GM19099 (cell line): ENCODE measurements around the gene TNS1.

Experiments
- POLR2A ChIP-seq: IDR thresholded peaks from 3 replicates; pipeline ENCODE4 v1.6.1; 2011; ENCODE audit warnings: low read depth; ENCODE audit not compliant: insufficient read length; ENCODE audit errors: extremely low read depth

TNS1 gene

DNA sequence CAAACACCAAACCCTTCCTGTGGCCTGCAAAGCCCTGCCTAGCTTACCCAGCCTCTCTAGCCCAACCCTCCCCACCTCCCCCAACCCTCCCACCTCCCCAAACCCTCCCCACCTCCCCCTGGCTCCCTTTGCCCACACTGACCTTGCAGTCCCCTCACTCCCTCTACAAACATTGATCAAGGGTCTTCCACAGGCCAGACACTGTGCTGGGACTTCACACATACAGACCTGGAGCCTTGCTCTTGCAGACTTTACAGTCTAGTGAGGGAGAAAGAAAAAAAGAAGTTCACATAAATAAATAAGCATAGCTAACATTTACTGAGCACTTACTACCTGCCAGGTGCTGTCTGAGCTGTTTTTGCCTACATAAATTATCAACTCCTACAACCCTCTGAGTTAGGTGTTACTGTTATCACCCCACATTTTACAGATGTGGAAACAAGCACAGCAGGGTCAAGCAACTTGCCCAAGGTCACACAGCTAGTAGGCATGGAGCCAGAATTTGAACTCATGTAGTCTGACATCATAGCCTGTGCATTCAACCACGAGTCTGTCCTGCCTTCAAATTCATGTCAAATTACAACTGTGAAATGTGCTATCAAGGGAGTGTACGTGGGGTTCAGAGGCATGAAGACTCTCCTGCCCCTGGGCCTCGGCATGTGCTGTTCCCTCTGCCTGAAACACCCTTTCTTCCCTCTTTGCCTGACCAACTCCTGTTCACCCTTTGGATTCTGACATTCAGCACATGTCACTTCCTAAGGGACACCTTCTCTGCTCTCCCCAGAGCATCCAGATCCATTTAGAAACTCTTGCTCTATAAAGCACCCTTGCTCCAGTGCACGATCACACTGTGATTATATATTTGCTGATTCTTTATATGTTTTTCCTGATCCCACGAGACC lies 209.9 kb downstream of the TNS1 start:
- no peak for TF ChIP-seq POLR2A

DNA sequence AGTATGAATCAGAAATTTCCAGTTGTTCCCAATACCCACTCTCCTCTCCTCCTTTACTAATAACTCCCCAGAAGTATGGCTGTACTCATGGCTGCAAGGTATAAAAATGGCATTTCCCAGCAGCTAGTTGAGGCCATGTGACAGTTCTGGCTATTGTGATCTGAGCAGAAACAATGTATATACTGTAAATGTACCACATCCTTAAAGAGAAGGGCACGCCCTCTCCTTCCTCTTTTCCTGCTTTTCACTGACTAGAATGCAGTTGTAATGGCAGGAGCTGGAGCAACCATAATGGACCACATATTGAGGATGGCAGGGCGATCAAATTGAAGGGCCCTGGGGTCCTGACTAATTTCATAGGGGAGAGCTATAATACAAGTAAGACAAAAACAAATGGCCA lies 211.2 kb downstream of the TNS1 start:
- TF ChIP-seq POLR2A = no peak

DNA sequence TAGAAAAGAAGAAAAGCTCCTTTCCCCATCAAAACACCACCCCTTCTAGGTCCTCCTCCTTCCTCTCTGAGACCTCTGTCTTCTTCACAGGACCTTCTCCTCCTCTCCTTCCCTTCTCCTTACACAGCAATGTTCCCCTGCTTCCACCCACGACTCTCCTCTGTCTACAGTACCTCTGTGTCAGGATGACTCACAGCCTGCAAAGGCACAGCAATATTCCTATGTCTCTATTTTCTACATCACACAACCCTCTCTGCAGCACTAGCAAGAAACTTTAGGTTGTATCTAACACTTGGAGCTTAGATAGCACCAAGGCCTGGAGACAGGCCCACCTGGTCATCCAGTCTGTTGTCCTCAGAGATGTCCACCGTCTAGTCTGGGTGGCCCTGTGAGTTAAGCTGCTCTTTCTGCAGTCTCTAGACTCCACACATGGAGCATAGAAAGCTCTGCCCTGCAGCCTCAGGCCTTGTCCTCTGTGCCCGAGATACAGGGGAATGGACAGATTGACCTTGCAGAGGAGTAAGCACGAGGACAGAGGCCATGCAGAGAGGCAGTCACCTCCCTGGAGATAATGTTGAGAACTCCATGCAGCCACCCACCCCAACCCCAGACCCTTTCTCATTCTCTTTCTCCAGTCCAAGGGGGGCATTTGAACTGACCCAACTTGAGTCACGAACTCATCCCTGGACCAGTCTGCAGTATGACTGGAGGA lies 212.0 kb downstream of the TNS1 start:
- TF ChIP-seq POLR2A = no peak

DNA sequence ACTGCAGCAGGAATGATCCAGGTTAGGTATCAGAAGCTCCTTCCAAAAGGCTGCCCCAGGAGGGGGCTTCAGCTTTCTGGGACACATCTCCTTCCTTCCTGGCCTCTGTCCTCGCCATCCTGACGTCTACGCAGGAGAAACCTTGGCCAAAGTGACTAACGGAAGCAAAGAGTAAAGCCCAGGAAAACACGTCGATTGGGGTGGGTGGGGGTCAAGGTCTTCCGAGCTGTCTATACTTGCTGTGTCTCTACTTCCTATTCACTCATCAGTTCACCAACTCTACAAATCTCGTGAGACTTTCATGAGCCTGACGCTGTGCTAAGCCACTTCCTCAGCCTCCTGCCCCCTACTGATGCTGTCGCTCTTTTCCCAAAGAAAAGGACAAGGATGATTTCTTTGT lies 212.6 kb downstream of the TNS1 start:
- no peak for TF ChIP-seq POLR2A

DNA sequence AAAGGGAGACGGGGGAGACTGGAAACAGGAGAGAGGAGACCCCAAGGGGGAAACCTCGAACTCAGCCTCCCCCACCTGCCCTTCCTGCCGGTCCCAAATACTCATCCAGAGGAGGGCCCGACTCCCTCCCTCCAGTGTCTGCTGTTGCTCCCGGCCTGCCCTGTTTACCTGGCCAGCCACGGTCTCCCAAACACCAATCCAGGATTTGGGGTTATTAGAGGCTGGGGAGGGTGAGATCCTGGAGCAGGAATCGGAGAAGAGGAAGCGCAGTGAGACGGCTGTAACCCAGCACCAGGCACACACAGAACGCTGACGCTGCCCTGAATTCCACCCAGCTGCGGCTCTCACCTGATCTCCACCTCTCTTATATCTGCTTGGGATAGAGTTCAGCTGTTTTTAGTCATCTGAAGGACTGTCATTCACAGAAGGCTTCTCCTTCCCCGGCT lies 213.0 kb downstream of the TNS1 start:
- no peak for TF ChIP-seq POLR2A

DNA sequence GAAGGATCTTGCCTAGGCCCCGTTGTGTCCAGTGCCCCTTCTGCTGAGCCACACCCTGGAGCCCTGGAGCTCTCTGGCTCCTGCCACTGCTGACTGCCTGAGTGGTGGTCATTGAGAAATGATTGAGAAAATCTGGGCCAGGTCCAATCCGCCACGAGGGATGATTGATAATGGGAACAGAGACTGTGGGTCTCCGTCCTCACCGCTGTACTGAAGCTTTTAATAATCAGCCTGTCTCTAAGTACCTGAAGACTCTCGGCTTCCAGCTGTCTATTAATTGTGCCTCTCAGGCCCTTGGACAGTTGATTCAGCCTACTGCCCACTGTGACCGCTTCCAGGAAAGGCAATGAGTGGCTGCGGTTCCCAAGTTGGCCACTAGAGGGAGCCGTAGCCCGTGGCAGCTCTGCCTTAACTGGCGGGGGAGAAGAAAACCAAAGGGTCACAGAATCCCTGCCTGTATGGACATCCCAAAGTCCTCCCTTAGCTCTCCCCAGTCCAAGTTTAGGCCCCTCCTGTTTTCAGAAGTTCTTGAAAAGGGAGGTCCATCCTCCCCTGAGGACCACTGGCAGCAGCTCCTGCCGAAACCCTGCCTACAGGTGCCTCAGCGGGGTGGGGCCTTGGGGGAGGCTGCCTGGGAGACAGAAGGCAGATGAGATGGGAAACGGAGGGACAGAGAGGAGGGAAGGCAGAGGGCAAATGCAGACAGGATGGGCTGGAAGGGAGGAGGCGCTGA lies 213.6 kb downstream of the TNS1 start:
- TF ChIP-seq POLR2A = no peak

DNA sequence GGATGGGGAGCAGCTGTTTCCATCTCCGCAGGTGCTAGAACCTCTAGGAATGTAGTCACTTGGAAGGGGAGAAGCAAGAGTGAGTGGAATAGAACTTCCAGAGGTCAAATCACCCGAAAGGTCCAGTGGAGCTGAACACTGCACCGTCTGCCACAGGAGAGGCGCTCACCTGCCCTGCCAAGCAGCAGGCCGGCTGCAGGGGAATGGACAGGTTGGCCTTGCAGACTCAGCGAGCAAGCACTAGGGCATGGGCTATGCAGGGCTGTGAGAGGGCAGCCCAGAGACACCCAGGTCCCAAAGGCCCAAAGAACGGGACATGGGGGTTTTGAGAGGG lies 214.2 kb downstream of the TNS1 start:
- TF ChIP-seq POLR2A = no peak

DNA sequence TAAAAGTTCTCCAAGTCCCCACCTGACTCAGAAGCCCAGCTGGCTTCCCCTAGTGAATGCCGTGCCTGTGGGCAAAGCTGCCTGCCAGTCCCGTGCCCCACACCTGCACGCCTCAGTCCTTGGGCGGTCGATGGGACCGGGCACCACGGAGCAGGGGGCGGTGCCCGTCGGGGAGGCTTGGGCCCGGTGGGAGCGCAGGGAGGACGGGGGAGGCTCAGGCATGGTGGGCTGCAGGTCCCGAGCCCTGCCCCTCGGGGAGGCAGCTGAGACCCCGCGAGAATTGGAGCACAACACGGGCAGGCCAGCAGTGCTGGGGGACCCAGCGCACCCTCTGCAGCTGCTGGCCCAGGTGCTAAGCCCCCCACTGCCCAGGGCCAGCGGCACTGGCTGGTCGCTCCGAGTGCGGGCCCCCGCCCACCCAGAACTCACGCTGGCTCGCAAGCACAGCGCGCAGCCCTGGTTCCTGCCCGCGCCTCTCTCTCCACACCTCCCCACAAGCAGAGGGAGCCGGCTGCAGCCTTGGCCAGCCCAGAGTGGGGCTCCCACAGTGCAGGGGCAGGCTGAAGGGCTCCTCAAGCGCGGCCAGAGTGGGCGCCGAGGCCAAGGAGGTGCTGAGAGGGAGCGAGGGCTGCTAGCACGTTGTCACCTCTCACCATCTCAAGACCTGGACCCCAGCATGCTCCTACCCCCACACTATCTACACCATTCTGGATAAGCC lies 215.5 kb downstream of the TNS1 start:
- TF ChIP-seq POLR2A = no peak

DNA sequence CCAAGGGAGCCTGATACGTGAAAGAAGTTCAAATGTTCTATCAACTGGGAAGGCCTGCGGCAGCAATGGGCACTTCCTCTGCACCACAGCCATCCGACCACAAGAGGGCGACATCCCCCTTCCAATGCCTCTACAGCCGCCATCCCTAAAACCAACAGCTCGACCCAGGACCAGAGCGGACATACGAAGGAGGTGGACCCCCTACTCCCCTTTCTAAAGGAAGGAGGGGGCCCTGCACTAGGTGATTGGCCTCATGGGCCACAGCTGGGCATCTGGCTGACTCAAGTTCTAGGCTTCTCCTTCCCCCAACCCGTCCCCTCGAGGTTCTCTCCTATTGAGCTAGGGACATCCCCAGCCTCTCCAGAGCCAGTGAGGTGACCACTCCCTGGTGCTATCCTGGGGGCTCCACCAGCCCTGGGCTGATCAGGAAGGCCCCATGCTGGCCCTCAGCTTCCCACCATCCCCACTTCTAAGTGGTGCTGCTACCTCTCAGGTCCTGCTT lies 217.2 kb downstream of the TNS1 start:
- TF ChIP-seq POLR2A = no peak

DNA sequence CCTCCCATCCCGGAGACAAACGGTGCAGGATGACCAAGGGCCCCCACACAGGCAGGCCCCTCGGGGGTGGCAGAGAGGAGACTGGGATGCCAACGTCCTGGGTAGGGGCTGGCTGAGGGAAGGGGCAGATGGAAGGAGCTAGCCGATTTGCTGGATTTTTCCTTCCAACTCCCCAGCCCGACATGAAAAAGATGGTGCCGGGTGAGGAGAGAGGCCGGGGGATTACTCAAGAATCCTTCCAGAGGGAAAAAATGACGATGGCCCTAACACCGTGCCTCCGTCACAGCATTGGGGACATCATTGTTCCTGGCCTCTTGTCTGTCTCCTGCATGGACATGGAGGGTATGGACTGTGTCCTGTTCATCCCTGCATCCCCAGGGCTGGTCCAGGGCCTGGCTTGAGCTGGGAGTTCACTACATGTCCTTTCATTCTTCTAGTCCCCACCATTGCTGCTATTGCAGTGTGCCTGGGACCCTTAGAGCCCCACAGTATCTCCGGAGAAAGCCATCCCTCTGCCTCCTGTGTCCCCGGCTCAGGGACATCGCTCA lies 217.7 kb downstream of the TNS1 start:
- no peak for TF ChIP-seq POLR2A

DNA sequence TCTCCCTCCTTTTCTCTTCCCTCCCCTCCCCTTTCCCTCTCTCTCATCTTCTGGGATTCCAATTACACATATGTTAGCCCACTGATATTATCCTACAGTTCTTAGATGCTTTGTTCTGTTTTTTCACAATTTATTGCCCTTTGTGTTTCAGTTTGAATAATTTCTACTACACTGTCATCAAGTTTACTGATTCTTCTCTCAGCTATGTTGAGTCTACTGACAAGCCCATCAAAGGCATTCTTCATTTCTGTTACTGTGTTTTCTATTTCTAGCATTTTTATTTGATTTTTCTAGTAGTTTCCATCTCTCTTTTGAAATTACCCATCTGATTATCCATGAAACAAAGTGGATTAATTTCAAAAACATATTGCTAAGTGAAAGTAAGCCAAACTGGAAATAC lies 219.6 kb downstream of the TNS1 start:
- TF ChIP-seq POLR2A = no peak

DNA sequence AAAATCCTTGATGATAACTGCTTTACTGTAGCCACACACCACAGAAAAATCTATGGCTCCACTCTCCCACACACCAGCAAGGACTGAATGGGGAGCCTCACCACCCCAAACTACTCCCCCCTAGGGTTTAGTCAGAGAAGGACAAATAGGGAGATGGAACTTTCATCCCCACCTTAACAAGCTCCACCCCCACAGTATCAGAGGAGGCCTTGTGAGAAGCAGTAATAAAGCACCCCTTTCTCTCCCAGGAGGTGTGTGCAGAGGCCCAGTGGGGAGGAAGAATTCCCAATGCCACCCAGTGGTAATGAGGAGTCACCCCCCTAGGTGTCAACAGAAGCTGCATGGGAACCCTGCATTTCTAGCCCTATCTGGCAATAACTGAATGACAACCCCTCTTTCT lies 224.9 kb downstream of the TNS1 start:
- no peak for TF ChIP-seq POLR2A

DNA sequence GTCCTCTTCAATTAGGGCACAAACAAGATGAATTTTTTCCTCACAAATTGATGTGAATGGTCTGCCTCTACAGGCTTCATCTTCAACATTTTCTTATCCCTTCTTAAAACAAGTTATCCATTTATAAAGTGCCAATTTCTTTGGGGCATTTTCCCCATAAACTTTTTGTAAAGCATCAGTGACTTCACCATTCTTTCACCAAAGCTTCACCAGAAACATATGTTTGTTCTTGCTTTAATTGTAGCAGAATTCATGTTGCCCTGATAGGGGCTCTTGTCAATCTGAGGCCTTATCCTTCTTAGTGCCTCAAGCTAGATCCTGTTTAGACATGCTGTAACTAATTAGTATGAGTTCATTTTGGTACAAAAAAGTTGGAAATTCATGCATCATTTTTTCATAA lies 226.2 kb downstream of the TNS1 start:
- TF ChIP-seq POLR2A = no peak

DNA sequence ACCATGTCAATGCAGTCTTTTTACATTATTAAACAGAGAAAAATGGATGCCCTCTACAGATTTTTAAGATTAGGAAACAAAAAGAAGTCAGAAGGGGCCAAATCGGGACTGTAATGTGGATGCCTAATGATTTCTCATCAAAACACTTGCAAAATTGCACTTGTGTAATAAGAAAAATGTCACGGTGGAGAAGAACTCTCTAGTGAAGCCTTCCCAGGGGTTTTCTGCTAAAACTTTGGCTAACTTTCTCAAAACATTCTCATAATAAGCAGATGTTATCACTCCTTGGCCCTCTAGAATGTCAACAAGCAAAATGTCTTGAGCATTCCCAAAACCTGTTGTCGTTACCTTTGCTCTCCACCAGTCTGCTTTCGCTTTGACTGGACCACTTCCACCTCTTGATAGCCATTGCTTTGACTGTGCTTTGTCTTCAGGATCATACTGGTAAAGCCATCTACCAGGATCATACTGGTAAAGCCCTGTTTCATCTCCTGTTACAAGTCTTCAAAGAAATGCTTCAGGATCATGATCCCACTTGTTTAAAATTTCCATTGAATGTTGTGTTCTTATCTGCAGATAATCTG lies 226.8 kb downstream of the TNS1 start:
- TF ChIP-seq POLR2A = no peak
